Endothelial cell of umbilical vein (primary cell): ENCODE results near the gene SLC44A4. TPM values are rescaled to one million over a fixed set of nuclear protein-coding genes. Genes with fewer than 3 reads are reported as not detected.

Experiments
- BruUV-seq: library from RNA; stranded (reverse); fragments of 400-500 nt; replicated peaks from 2 replicates; lab custom pipeline; 2021; lab: Mats Ljungman, UMichigan
- CTCF ChIA-PET: fragments of 300-600, 350-600 bp; sonication (Branson Sonifier 250); formaldehyde crosslinking; loops from one replicate; lab custom pipeline; 2021; ENCODE audit warnings: antibody characterized with exemption, inconsistent platforms; lab: Charles Lee
- POLR2A ChIA-PET: fragments of 300-600, 350-600 bp; sonication (Branson Sonifier 250); formaldehyde crosslinking; loops from one replicate; lab custom pipeline; 2021; ENCODE audit warnings: antibody characterized with exemption, inconsistent platforms; lab: Charles Lee
- DNase-seq: peaks from one replicate; pipeline ENCODE4 v3.0.0-alpha.2; 2011; ENCODE audit warnings: low read depth, low spot score
- FAIRE-seq: peaks from 2 replicates; lab custom pipeline; 2011; peaks lifted over from hg19 to GRCh38; lab: Jason Lieb, UNC
- H2AFZ ChIP-seq: 2 replicates; pipeline ENCODE4 v1.6.0; 2012; ENCODE audit warnings: low read depth, low read length, control low read depth, inconsistent platforms
- H3K27ac ChIP-seq: 2 replicates; pipeline ENCODE4 v1.5.1; 2011; ENCODE audit warnings: low read depth, mild to moderate bottlenecking, control low read depth, low read length, moderate library complexity; ENCODE audit not compliant: insufficient read depth
- H3K27me3 ChIP-seq, 2 experiments: 2 replicates each; pipeline versions ENCODE4 v1.6.0 to v1.6.1; 2011; ENCODE audit warnings: low read length in 2 of 2, mixed read lengths in 1 of 2; ENCODE audit not compliant: control insufficient read depth in 2 of 2, insufficient read depth in 2 of 2
- H3K36me3 ChIP-seq, 2 experiments: 2 replicates in 1 of 2; 3 replicates in 1 of 2; pipeline ENCODE4 v1.5.1; 2011; ENCODE audit warnings: low read length in 2 of 2, mild to moderate bottlenecking in 1 of 2, moderate library complexity in 1 of 2; ENCODE audit not compliant: control insufficient read depth in 2 of 2, insufficient read depth in 2 of 2; ENCODE audit errors: extremely low read depth in 1 of 2
- H3K4me1 ChIP-seq: 3 replicates; pipeline ENCODE4 v1.5.1; 2011; ENCODE audit warnings: mild to moderate bottlenecking, low read length; ENCODE audit not compliant: control insufficient read depth, insufficient read depth; ENCODE audit errors: extremely low read depth
- H3K4me2 ChIP-seq: 2 replicates; pipeline ENCODE4 v1.6.1; 2011; ENCODE audit warnings: low read length, control low read depth, mixed read lengths; ENCODE audit not compliant: insufficient read depth
- H3K4me3 ChIP-seq, 3 experiments: fragments of 200-600 bp in 1 of 3; sonication (generic), shearing (Covaris generic) in 1 of 3; replicated peaks in 1 of 3; 2 replicates each; pipeline ENCODE4 v1.5.1; 2011 to 2016; ENCODE audit warnings: control low read depth in 3 of 3, low read length in 3 of 3, mild to moderate bottlenecking in 2 of 3, inconsistent platforms in 1 of 3, low read depth in 1 of 3, moderate library complexity in 1 of 3; ENCODE audit not compliant: insufficient read depth in 1 of 3
- H3K79me2 ChIP-seq: 2 replicates; pipeline ENCODE4 v1.6.0; 2012; ENCODE audit warnings: low read length, inconsistent platforms; ENCODE audit not compliant: control insufficient read depth, insufficient read depth
- H3K9ac ChIP-seq: replicated peaks from 2 replicates; pipeline ENCODE3; 2011; ENCODE audit warnings: low read length, control low read depth; ENCODE audit not compliant: insufficient read depth; ENCODE audit errors: extremely low read depth
- H3K9me1 ChIP-seq: replicated peaks from 3 replicates; pipeline ENCODE4 v1.6.0; 2011; ENCODE audit warnings: mild to moderate bottlenecking, low read length; ENCODE audit not compliant: control insufficient read depth, insufficient read depth; ENCODE audit errors: extremely low read depth
- H3K9me3 ChIP-seq: replicated peaks from 2 replicates; pipeline ENCODE4 v1.5.1; 2012; ENCODE audit warnings: low read length, inconsistent platforms; ENCODE audit not compliant: control insufficient read depth, insufficient read depth
- H4K20me1 ChIP-seq: replicated peaks from 2 replicates; pipeline ENCODE3; 2011; ENCODE audit warnings: mild to moderate bottlenecking, low read length; ENCODE audit not compliant: control insufficient read depth, insufficient read depth; ENCODE audit errors: extremely low read depth
- CTCF ChIP-seq, 2 donors: IDR thresholded peaks; 1 replicate in 1 of 2; 2 replicates in 1 of 2; pipeline ENCODE4 v1.5.1; 2011; ENCODE audit warnings: low read length in 2 of 2, mild to moderate bottlenecking in 2 of 2, moderate library complexity in 2 of 2, control low read depth in 1 of 2, inconsistent platforms in 1 of 2, low read depth in 1 of 2; ENCODE audit not compliant: insufficient read depth in 1 of 2; ENCODE audit errors: extremely low read depth in 1 of 2
- EZH2 ChIP-seq: IDR thresholded peaks from 2 replicates; pipeline ENCODE4 v1.6.1; 2012; ENCODE audit warnings: borderline replicate concordance, low read depth, mild to moderate bottlenecking, moderate library complexity, low read length, inconsistent platforms; ENCODE audit not compliant: severe bottlenecking
- FOS ChIP-seq: IDR thresholded peaks from 2 replicates; pipeline ENCODE4 v1.6.1; 2011; ENCODE audit warnings: mild to moderate bottlenecking, low read length, moderate library complexity, borderline replicate concordance; ENCODE audit not compliant: insufficient read depth
- GATA2 ChIP-seq: IDR thresholded peaks from 2 replicates; pipeline ENCODE4 v1.7.0; 2011; ENCODE audit warnings: low read depth, mild to moderate bottlenecking, moderate library complexity, mixed read lengths, low read length; ENCODE audit not compliant: insufficient read length, insufficient read depth
- JUN ChIP-seq: IDR thresholded peaks from 2 replicates; pipeline ENCODE4 v1.6.1; 2011; ENCODE audit warnings: borderline replicate concordance, low read depth; ENCODE audit not compliant: insufficient read length, insufficient read depth
- MAX ChIP-seq: IDR thresholded peaks from 2 replicates; pipeline ENCODE4 v1.6.1; 2011; ENCODE audit not compliant: insufficient read depth, insufficient read length
- MYC ChIP-seq: IDR thresholded peaks from one replicate; pipeline ENCODE4 v1.6.1; 2011; ENCODE audit warnings: mild to moderate bottlenecking, low read depth, low read length
- POLR2A ChIP-seq: IDR thresholded peaks from 2 replicates; pipeline ENCODE4 v1.6.1; 2012; ENCODE audit warnings: low read depth, mild to moderate bottlenecking, control low read depth, low read length
- POLR2AphosphoS5 ChIP-seq: IDR thresholded peaks from 2 replicates; pipeline ENCODE4 v1.6.1; 2012; ENCODE audit warnings: low read depth, mild to moderate bottlenecking, control low read depth, low read length, moderate library complexity; ENCODE audit not compliant: insufficient read depth
- dilution Hi-C: fragments of 300-500 bp; cut with MboI; formaldehyde crosslinking; loops from one replicate; pipeline ENCODE4 v1.15.0; 2019; ENCODE audit warnings: low sequenced_read_pairs; ENCODE audit not compliant: extremely low pct_ligation_motif_present
- intact Hi-C: fragments of 100-400 bp; cut with micrococcal nuclease; formaldehyde crosslinking; loops from one replicate; pipeline ENCODE4 v1.10.0; 2022
- polyA plus RNA-seq, 4 experiments: library from polyadenylated mRNA; depleted of rRNA in 3 of 4; stranded (reverse) in 3 of 4; unstranded in 1 of 4; fragments of >200 nt; gene quantifications; 2 replicates each; pipeline versions ENCODE4 v1.2.1 to v1.2.3, GENCODE V29; 2011 to 2012; ENCODE audit warnings: missing spikeins in 1 of 4
- total RNA-seq: library from RNA; stranded (reverse); gene quantifications from 2 replicates; pipeline ENCODE4 v1.2.3, GENCODE V29; 2021

SLC44A4 gene
- total and polyA plus RNA-seq, 2 donors (not counting 3 experiments of a cell fraction or from before 2014, with no cell fraction given): 0.84 to 1.1 TPM

- FAIRE-seq (no peak), DNase-seq (no peak)
- intact Hi-C loops (no loop called here), dilution Hi-C loops (no loop called here)
- no TSS peak for BruUV-seq
- Histone ChIP-seq H3K4me2 (no peak overlapping the region), H3K27me3 (peaks cover 9 to 13% of the 10 kb centered on the region in 2 experiments), H3K4me3 (no peak overlapping the region), H3K4me1 (no peaks in the 10 kb centered on the region), H4K20me1 (no peaks in the 10 kb centered on the region), H2AFZ (no peak overlapping the region), H3K9me1 (no peaks in the 10 kb centered on the region), H3K36me3 (no peaks in the 10 kb centered on the region), H3K9me3 (no peaks in the 10 kb centered on the region), H3K9ac (no peak overlapping the region), H3K27ac (no peak overlapping the region), H3K79me2 (no peaks in the 10 kb centered on the region)
- CTCF ChIA-PET: no interaction called here
- POLR2A ChIA-PET: no interaction called here
- TF ChIP-seq POLR2A (no peak), CTCF (IDR thresholded peaks at IDR 0.05; ENCODE audit: extremely low read depth in 1 of 2, insufficient read depth in 1 of 2, low read depth in 1 of 2, low read length in 2 of 2) (no peak), MYC (no peak), GATA2 (no peak), POLR2AphosphoS5 (no peak), MAX (no peak), FOS (no peak), EZH2 (no peak), JUN (no peak)
Observed at GRCh38 chr6:31928672-31928939, 49.8 kb upstream of the SLC44A4 start.
